GM19328 (cell line): ENCODE results near the gene CATSPER3.
A peak's percentile ranks its signal among the peaks of the same experiment; 100 is the strongest.

Source experiments
- ATAC-seq: cut with Tn5 transposase; IDR thresholded peaks from one replicate; pipeline ENCODE4 v1.9.1; 2021; ENCODE audit warnings: mild to moderate bottlenecking, moderate library complexity; ENCODE audit not compliant: unreplicated experiment

Gene CATSPER3

GRCh38 chr5:135040034-135040332 lies 72.3 kb downstream of the CATSPER3 start:
- ATAC-seq: no peak

- no peak for ATAC-seq
Measured at GRCh38 chr5:135040333-135041144, 72.8 kb downstream of the CATSPER3 start.

- ATAC-seq: no peak
Measured at GRCh38 chr5:135041145-135041587, 73.5 kb downstream of the CATSPER3 start.

GRCh38 chr5:135041726-135042125 lies 74.0 kb downstream of the CATSPER3 start:
- ATAC-seq: no peak

- ATAC-seq: no peak
Measured at GRCh38 chr5:135042595-135042994, 74.9 kb downstream of the CATSPER3 start.

GRCh38 chr5:135045488-135045887 lies 77.8 kb downstream of the CATSPER3 start:
- ATAC-seq: no peak

GRCh38 chr5:135046661-135047346 lies 79.1 kb downstream of the CATSPER3 start:
- no peak for ATAC-seq

- no peak for ATAC-seq
Measured at GRCh38 chr5:135047347-135047695, 79.6 kb downstream of the CATSPER3 start.

- ATAC-seq: no peak
Measured at GRCh38 chr5:135048286-135048685, 80.6 kb downstream of the CATSPER3 start.

- ATAC-seq: no peak
Measured at GRCh38 chr5:135048930-135049329, 81.2 kb downstream of the CATSPER3 start.

GRCh38 chr5:135050244-135050767 lies 82.6 kb downstream of the CATSPER3 start:
- ATAC-seq: no peak

- ATAC-seq: no peak
Measured at GRCh38 chr5:135051399-135051798, 83.7 kb downstream of the CATSPER3 start.

- ATAC-seq: no peak
Measured at GRCh38 chr5:135051872-135052271, 84.2 kb downstream of the CATSPER3 start.

GRCh38 chr5:135052511-135053145 lies 84.9 kb downstream of the CATSPER3 start:
- no peak for ATAC-seq

GRCh38 chr5:135053278-135053677 lies 85.6 kb downstream of the CATSPER3 start:
- ATAC-seq: peak; percentile 93

- ATAC-seq: no peak
Measured at GRCh38 chr5:135053989-135054388, 86.3 kb downstream of the CATSPER3 start.

GRCh38 chr5:135054546-135054945 lies 86.8 kb downstream of the CATSPER3 start:
- ATAC-seq: no peak

- ATAC-seq: no peak
Measured at GRCh38 chr5:135055396-135055795, 87.7 kb downstream of the CATSPER3 start.

- ATAC-seq: no peak
Measured at GRCh38 chr5:135056316-135057030, 88.8 kb downstream of the CATSPER3 start.

- no peak for ATAC-seq
Measured at GRCh38 chr5:135057233-135057632, 89.5 kb downstream of the CATSPER3 start.

GRCh38 chr5:135058331-135058732 lies 90.6 kb downstream of the CATSPER3 start:
- ATAC-seq: no peak
